HG03342 (cell line): ENCODE data around the gene PPM1H.

Experiments
- ATAC-seq: cut with Tn5 transposase; IDR thresholded peaks from one replicate; pipeline ENCODE4 v1.9.1; 2021; ENCODE audit warnings: mild to moderate bottlenecking, moderate library complexity; ENCODE audit not compliant: unreplicated experiment

PPM1H gene

DNA sequence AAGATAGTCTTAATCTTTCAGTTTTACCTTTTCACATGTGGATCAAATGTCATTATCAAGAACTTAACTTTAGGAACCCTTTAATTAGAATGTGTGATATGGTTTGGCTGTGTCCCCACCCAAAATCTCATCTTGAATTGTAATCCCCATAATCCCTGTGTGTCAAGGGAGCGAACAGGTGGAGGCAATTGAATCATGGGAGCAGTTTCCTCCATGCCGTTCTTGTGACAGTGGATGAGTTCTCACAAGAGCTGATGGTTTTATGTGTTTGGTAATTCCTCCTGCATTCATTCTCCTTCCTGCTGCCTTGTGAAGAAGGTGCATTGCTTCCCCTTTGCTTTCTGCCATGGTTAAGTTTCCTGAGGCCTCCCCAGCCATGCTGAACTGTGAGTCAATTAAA, 307.8 kb downstream of the PPM1H start:
- ATAC-seq, result no peak

DNA sequence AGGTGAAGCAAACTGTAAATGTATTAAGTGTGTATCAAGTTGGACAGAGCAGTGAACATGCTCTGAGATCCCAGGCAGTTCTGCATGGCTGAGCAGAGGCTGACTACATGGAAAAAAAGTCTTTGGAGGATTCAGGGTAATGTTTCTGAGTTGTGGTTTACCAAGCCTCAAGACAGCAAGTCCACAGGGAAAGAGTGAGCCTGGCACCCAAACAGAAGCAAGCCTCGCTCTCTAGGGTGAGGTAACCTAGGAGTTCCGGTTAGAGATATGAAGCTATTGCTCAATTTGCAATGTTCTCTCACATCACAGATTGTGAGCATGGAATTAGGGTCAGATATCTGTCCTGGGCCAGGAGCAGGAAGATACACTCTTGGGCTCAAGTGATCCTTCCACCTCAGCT, 309.7 kb downstream of the PPM1H start:
- no peak for ATAC-seq

- no peak for ATAC-seq
Measured at GRCh38 chr12:62622177-62622576, 312.8 kb downstream of the PPM1H start.

DNA sequence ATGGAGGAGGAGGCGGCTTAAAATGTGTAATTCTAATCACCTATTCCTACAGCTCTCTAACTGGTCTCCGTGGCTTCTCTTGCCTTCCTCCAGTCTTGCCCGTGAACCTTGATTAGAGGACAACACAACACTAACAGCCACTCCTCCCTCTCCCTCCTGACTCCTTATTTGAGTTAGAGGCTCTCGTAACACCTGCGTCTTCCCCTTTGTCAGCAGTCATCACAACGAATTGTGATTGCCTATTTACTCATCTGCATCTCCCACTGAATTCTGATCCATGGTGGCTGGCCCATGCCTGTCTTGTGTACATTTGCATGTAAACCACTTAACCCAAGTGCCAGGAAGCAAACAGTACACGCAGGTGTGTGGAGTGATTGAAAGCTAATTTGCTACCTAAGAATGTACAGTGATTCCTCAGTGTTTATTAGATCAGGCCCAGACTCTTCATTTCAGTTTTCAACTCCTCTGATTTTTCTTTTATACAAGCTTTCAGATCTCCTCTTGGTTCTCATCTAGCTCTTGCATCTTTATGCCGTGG, 313.8 kb downstream of the PPM1H start:
- no peak for ATAC-seq

DNA sequence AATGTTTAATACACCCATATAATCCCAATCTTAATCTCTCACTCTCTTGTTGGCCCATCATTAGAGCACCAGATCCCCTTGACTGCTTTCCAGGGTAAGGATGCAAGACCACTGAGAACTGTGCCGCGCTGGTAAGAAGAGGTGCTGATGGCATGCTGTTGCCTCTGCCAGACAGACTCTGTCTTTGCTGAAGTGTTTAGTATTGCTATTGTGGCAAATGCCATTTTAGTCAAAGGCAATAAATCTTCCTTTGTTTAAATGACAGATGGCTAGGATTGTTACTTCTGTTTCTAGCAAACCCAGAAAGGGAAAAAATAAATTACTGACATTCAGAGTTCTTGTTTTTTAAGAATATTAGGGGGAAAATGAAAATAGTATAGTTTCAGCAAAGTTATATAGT, 316.0 kb downstream of the PPM1H start:
- ATAC-seq, result no peak

DNA sequence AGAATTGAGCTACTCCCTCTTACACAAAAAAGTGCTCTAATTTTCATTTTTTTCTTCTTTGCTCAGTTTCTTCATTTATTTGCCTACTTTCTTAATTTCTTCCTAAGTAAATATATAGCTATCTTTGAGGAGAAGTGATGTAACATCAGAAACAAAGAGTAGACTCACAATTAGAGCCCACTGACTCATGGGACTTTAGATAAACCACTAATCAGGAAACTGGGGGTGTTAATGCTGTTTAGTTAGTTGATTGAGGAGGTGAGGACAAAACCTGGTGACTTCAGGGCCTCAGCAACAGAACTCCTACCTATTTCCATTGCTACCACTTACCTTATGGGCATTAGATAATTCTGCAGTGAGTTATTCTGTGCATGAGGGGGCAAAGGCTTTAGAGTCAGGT, 316.6 kb downstream of the PPM1H start:
- ATAC-seq, result no peak

- ATAC-seq, result no peak
Measured at GRCh38 chr12:62613081-62613480, 321.9 kb downstream of the PPM1H start.

DNA sequence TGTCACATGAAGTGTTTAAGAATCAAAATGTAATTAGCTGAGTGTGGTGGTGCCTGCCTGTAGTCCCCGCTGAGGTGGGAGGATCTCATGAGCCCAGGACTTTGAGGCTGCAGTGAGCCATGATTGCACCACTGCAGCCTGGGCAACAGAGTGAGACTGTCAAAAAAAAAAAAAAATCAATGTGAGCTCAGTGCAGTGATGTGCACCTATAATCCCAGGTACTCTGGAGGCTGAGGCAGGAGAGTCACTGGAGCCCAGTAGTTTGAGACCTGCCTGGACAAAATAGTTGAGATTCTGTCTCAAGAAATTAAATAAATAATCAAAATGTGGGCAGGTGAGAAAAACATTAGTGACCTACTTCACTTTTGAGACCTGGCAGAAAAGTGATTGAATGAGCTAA, 328.3 kb downstream of the PPM1H start:
- no peak for ATAC-seq

DNA sequence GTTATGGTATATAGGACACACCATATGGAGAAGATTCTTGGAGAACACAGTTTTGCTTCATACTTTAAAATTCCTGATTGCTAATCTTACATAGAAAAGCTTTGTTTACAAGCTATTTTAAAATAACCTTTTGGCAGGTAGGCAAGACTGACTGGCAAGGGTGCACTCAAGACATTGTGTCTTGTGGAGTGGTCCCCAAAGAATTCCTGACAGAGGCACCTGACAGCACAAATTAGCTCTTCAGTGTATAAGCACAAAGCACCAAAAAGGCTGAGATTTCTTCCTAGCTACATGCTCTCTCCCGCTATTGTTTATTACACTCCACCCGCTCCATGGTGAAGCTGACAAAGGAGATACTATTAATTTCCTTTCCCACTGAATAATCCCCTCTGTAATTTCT, 329.0 kb downstream of the PPM1H start:
- no peak for ATAC-seq

GRCh38 chr12:62604871-62605270, 330.1 kb downstream of the PPM1H start:
- ATAC-seq, result no peak

- no peak for ATAC-seq
Measured at GRCh38 chr12:62604373-62604772, 330.6 kb downstream of the PPM1H start.

- ATAC-seq, result no peak
Measured at GRCh38 chr12:62603811-62604098, 331.2 kb downstream of the PPM1H start.

GRCh38 chr12:62603061-62603810, 331.7 kb downstream of the PPM1H start:
- peak; percentile 67 for ATAC-seq

DNA sequence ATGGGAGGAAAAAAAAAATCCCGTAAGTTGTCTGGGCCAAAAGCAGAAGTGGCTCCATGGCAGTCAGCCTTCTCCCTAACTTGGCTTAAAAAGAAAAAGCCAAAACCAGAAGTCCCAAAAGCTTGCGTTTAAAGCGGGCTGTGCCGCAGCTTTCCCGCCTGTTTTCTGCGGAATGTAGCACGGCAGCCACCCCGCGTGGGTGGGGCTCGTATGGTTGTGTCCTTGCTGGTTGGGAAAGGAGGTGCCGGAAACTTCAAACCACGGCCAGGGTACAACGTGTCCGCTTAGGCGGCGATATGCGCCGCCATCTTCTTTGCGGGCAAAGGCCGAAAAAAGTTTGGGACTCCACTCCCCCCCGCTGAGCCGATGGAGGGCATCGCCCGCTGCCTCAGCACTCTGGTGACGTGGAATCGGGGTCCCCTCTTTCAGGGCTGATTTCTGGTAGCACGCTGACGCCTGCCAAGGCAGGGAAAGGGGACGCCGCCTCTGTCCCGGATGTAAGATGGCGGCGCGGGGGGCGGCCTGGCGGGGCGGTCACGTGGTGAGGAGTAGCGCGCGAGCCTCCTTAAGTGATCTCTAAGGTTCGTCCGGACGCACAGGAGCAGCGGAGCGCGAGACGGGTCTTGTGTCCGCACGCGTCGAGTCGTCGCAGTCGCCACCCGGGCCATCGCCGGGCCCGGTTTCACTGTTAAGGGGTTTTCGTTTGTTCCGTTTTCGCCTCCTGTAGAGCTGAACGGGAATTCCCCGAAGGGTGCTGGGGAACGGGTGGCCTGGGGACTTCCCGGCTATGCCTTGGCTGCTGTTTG, 332.5 kb downstream of the PPM1H start:
- ATAC-seq, result peak; percentile 68

DNA sequence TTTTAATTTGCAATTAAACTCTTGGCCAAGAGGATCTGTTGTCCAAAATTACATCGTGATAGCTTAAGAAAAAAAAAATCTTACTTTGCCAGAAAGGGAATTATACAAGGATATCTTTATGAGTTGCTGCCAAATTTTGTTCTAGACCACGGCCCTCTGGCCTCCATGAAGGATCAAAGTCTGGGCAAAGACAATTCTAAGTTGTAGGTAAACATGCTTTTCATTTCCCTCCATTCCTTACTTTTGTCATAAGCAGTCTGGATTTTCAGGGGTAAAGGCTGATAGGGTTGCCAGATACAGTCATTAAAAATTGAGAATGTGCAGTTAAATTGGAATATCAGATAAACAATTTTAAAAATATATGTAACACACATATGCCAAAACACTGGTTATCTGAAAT, 333.2 kb downstream of the PPM1H start:
- ATAC-seq, result no peak

DNA sequence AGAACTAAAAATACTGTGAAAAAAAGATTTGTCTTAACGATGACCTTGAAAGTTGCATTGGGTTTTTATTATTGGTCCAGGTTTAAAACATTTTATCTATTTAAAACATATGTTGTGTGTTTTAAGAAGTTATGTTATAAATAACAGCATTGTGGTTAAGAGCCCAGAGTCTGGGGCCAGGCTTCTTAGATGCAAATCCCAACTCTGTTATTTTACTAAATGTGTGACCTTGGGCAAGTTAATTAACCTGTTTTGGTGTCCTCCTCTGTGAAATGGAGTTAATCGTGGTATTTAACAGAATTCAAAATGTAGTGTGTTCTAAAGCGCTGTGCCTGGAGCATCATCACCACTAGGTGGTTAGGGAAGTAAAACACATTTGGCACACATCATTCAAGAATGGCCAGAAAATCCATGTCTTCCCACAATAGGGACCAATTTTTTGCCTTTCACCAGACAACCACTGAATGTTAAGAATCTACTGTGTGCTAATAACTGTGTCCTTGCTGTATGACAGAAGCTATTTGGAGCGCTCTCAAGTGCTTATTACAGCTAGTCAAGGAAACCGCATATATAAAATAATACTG, 335.0 kb downstream of the PPM1H start:
- ATAC-seq, result no peak

- ATAC-seq, result no peak
Measured at GRCh38 chr12:62598846-62599245, 336.1 kb downstream of the PPM1H start.

- no peak for ATAC-seq
Measured at GRCh38 chr12:62597253-62597652, 337.7 kb downstream of the PPM1H start.
